Stimulated activated CD8-positive, alpha-beta memory T cell treated with anti-CD3 and anti-CD28 coated beads, Interleukin-2, amount 100 ng/mL, for 48 hours (primary cell): Measurements from ENCODE around the gene CDHR2.

Experiments used
- DNase-seq, 2 donors: peaks; one replicate each; pipeline ENCODE4 v3.0.0-alpha.2; 2020; ENCODE audit warnings: low read depth in 2 of 2

Gene CDHR2

DNA sequence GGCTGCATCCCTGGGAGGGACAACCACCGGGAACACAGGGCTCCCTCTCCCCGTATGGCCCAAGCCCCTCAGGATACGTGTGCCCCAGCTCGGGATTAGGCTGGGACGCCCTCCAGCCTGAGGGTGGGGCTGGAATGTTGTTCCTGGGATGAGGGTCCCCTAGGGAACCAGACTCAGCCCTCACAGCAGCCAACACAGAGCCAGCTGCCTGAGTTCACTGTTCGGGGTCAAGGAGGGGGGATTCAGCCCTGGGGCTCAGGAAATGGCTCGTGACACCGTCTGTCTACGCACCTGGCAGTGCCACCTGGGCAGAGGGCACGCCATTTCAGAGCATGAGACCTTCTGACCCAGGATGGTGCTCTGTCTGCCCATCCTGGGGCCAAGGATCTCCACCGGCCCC lies 20.8 kb upstream of the CDHR2 start:
- DNase-seq = no peak

- no peak for DNase-seq
Measured at GRCh38 chr5:176528761-176529115, 20.4 kb upstream of the CDHR2 start.

- no peak for DNase-seq
Measured at GRCh38 chr5:176529116-176529740, 19.9 kb upstream of the CDHR2 start.

DNA sequence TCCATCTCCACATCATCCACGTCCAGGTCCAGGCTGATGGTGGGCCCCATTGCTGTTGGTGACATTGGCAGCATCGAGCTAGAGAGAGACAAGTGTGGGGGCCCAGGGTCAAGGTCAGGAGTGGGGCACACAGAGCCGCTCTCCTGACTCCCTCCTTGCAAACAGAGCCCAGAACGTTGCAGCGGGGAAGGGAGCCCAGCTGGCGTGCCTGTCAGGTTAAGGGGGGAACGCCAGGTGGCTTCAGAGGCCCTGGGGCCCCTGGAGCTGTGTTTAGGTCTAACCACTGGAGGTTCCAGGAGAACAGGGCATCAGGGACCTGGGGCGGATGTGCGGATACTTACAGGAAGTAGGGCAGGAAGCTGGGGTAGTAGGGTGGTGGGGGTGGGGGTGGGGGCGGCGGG lies 19.4 kb upstream of the CDHR2 start:
- DNase-seq = no peak

DNA sequence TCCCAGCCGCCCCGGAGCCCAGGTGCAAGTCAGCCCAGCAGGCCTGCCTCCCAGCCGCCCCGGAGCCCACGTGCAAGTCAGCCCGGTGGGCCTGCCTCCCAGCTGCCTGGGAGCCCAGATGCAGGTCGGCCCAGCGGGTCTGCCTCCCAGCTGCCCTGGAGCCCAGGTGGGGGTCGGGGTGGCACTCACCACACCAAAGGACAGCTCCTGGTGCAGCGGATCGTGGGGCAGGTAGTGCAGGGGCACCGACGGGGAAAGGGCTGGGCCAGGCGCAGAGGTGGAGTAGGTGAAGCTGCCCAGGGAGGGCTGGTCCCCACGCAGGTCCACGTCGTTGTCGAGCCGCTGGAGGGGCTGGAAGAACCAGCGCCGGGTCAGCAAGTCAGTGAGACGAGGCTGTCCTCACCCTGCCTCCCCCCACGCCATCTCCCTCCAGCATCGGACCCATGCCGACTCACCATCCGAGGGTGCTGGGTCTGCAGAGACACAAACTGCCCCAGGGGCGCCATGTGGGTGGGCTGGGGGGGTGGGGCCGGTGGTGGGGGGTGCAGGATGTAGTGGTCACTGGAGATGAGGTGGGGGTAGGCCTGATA lies 18.7 kb upstream of the CDHR2 start:
- DNase-seq = no peak

- DNase-seq = no peak
Measured at GRCh38 chr5:176530983-176531901, 17.9 kb upstream of the CDHR2 start.

DNA sequence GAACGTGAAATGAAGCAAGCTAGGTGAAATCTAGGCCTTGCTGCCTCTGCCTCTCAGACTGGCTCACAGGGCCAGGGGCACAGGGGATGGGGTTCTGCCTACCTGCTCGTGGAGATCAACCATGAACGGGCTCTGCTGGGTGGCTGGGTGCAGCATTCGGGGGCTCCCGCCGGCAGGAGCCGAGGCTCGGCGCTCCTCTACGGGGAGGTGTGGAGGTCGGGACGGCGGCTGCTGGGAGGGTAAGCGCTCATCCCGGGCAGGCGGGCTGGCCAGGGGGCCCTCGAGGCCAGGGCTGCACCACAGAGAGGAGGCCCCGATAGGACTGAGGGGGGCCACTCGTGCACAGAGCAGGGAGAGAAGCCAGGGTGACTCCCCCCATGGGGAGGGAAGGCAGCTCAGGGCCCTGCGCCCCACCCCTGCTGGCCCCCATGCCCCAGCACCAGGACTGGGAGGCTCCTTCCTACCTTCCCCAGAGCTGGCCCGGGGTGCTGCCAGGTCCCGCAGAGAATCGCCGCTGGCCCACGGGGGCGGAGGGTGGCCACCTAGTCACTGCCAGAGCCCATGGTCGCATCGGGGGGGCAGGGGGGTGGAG lies 17.1 kb upstream of the CDHR2 start:
- DNase-seq = no peak

- DNase-seq = no peak
Measured at GRCh38 chr5:176532795-176533194, 16.3 kb upstream of the CDHR2 start.

DNA sequence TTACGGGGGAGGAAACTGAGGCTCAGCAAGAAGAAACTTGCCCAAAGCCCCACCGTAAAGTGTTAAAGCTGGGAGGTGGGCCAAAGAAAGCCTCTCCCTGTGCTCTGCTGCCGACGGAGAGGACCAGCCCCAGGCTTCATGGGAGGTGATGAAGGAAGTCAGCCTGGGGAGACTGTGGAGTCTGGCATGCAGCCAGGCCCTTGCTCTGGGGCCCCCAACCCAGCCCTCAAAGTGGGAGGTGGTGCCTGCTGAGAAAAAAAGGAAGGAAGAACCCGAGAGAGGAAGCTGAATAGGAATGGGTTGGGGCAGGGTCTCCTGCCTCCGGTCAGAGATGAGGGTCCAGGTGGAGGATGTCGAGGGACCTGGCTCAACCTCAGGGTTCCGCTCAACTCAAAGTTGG lies 15.8 kb upstream of the CDHR2 start:
- DNase-seq = no peak

GRCh38 chr5:176533894-176534611 lies 15.1 kb upstream of the CDHR2 start:
- no peak for DNase-seq

DNA sequence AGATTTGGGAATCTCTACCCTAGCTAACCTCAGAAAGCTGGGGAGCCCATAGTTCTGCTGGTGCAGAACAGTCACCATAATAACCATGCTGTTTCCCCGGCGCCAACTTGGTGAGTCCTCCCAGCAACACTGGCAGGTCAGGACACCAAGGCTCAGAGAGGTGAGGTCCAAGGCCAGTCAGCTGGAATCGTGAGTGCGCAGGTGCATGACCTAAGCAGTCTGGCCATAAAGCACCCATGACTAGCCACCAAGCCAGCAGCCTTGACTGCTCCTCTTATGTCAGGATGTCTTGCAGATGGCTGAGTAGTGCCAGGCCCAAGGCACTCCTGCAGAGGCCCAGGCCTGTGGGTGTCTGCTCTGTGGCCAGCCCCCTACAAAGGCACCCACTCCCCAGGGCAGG lies 14.5 kb upstream of the CDHR2 start:
- DNase-seq = no peak

DNA sequence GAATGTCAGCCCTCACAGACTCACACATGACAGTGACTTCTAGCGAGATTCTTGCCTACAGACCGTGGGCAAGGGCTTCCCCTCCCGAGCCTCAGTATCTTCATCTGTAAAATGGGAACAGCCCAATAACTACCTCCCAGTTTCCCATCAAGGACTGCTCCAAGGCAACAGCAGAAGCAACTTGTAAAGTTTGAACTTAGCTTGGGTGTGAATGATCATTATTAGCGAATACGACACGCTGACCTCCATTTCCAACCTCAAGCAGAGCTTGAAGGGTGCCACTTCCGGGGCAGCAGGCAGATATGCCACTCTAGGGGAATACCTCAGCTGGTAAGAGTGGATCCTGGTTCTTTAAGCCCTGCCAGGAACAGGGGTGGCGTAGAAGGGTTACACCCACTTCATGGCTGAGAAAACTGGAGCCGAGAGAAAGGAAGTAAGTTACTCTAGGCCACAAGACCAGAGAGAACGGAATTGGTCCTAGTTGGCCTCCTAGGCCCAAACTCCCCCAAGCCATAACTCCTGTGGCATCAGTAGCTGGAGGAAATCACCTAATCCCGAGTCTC lies 14.0 kb upstream of the CDHR2 start:
- DNase-seq = no peak

DNA sequence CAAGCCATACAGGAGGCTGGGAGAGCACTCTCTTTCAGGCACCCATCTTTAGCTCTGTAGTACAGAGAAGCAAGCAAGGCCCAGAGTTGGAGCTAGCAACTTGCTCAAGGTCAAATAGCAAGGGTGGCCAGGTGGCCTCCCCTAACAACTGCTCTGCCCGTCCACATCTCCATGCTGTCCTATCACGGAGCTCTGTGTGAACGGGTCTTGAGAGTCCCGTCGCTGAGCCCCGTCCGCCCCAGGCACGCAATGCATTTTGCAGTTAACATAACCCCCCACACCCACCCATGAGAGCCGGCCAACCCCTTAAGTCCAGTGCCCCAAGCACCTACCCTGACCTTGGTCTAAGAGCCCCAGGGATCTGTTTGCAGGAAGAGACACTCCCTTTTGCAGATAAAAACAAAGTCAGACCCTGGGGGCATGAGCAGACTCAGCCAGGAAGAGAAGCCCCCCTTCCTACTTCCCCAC lies 13.4 kb upstream of the CDHR2 start:
- no peak for DNase-seq

DNA sequence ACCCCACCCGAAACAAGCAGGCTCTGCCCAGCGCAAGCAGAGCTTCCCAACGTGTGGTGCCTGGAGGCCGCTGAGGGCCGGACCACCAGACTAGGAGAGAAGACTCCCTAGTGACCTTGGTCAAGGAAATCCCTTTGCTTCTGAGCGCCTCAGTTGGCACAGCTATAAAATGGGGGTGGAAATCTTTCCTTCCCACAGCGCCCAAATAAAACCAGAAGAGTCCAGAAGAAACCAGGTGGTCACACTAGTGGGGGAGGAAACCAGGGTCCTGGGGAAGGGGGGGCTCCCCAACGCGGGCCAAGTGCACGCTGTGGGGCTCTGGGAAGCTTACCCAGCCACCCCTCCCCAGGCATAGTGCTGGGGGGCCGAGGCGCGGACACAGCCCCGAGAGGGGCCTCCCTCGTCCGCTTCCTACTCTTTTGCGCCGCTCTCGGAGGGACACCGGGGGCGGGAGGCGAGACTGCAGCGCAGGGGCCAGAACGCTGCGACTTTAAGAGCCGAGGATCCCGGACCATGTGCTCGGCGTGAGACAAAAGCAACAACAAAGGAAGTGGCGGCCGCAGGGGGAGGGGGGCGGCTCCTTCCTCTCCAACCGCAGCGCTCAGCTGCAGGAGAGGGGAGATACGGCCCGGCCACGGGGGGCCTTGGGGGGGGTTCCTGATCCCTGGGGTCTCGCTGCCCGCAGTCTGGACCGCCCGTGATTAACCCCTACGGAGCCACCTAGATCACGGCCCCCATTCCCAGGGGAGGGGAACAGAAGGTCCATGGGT lies 12.8 kb upstream of the CDHR2 start:
- peak; percentile 68 to 70 for DNase-seq

DNA sequence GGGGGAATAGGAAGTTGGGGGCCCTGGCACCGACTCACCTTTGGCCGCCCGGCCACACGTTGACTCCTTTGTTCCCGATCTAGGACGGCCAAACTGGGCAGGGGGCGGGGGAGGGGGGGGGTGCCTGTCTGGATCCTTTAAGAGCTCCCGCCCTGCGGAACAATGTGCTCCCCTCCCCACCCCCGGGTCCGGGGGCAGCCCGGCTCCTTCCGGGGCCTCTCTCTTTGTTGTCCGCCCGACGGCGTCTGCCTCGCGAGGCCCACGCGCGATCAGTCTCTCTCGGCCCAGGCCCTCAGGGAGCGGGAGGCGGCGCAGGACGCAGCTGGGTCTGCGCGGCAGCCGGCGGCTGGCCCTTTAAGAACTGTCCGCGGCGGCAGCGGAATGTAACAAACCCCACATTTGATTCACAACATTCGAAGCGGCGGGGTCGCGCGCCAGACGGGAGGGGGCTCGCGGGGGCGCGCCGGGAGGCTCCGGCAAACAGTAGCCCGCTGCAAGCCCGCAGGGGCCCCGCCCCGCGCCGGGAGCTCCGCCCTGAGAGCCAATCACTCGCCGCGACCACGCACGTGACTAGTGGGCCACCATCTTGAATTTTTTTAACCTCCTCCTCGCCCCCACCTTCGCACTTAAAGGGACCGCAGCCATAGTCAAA lies 12.1 kb upstream of the CDHR2 start, which contains the start of gene RNF44:
TSS of gene RNF44 (minus strand) at position 501 of the 652 bp plus-strand sequence. CDS start 4,930 bp downstream, outside the sequence.
- DNase-seq = peak; percentile 98 to 99

DNA sequence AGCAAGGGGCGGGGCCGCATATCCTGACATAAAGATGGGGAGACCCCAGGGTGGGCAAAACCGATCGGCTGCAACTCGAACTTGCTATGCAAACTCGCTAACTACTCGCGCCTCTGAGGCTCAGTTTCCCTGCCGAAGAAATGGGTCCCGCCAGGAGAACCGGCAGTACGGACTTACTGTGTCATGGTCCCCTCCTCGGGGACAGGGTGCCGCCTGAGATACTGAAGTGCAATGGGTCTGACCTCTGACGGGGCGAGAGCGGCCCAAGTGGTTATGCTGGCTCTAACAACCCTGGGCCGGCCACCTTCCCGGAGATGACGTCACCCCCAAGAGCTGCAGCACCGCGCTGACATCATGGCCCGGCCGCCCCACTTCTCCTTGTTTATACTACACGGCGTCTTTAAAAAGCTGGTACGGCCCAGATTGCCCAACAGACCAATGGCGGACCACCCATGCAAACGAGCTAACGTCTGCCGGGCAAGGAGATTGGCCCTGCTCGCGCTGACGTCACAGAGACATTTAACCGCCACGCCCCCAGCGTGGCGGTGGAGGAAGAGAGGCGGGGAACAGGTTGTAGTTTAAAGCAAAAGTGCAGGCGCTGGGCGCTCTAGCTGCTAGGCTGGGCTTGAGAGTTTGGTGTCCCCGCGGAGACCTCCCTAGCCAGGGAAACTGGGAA lies 11.4 kb upstream of the CDHR2 start:
- peak; percentile 88 to 96 for DNase-seq

DNA sequence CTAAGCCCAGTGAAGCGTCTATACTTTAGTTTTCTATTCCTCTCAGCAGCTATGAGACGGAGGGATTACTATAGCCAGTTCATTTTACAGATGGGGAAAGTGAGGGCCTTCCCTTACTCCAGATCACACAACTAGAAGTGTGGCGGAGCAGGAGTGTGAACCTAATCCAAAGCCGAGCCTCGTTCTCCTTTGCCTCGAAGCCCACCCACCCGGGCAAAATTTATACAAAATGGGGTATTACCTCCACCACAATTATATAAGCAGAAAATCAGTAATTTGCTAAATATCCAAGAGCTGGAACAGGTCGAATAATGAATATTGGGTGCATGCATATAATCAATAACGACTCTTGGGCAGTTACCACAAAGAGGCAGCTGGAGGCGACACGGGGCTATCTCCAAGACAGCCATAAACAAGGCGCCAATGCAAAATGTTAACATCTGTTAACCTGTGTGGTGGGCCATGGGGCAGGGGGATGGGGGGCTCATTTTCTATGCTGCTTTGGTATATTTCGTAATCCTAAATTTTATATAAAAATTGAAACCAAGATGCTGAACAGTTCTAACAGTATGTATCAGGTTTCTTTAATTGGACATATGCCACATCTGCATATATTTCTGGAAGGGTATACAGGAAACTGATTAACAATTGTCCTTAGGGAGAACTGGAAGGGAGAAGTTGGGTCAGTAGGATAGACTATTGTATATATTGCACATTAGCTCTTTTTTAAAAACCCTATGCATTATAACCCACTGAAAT lies 10.7 kb upstream of the CDHR2 start:
- DNase-seq = no peak

- DNase-seq = no peak
Measured at GRCh38 chr5:176538989-176539384, 10.2 kb upstream of the CDHR2 start.

DNA sequence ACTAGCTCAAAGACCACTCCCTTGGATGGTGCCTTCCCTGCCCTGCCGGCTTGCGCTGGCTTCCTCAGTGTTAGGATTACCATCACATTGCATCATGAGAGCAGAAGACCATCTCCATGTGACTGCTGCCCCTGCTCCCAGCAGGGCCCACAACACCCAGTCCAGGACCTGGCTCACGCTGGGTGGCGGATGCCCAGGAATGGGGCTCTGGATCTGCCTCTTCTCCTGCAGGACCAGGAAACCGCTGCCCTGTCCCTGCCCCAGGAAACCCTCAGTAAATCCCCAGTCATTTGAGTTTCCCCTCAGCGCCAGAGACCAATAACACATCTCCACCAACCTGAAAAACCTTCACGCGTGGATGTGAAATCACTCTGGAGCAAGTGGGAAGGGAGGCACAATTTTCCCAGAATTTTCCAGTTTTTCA lies 8.7 kb upstream of the CDHR2 start:
- no peak for DNase-seq
